Measurements from ENCODE around the gene CHMP1B.
"Not testable (repeated sequence)": the region's sequence is repeated elsewhere in the genome, so short reads cannot be mapped to it uniquely, and the experiment has no call there.

Gene CHMP1B

GRCh38 chr18:11839556-11839955 is 11.7 kb upstream of the CHMP1B start:
- DNase-seq: no peak

GRCh38 chr18:11840493-11840892 is 10.7 kb upstream of the CHMP1B start:
- DNase-seq: no peak

- DNase-seq: no peak
These were observed 8.7 kb upstream of the CHMP1B start for GRCh38 chr18:11842562-11842961.

GRCh38 chr18:11844436-11844835 is 6.8 kb upstream of the CHMP1B start:
- no peak for DNase-seq

GRCh38 chr18:11845654-11846053 is 5.6 kb upstream of the CHMP1B start:
- DNase-seq: no peak

GRCh38 chr18:11847811-11848210 is 3.4 kb upstream of the CHMP1B start:
- DNase-seq: no peak

GRCh38 chr18:11849279-11849678 is 1.9 kb upstream of the CHMP1B start:
- DNase-seq: no peak

GRCh38 chr18:11849841-11850634 is 1.2 kb upstream of the CHMP1B start:
- peak in 48 of 56 donors; percentile 6 to 73 (median 36) for DNase-seq

GRCh38 chr18:11850821-11851145 is 430 bp upstream of the CHMP1B start:
- DNase-seq: no peak

- DNase-seq: peak in 10 of 56 donors; percentile 4 to 38 (median 24)
These were observed 659 bp downstream of the CHMP1B start for GRCh38 chr18:11851806-11852337.

- DNase-seq: not testable (repeated sequence)
These were observed 3.3 kb downstream of the CHMP1B start for GRCh38 chr18:11854554-11854953.

GRCh38 chr18:11857177-11857887 is 6.1 kb downstream of the CHMP1B start:
- DNase-seq: peak in 33 of 56 donors; percentile 5 to 83 (median 39)

GRCh38 chr18:11859282-11859830 is 8.1 kb downstream of the CHMP1B start:
- DNase-seq: no peak

GRCh38 chr18:11859903-11860407 is 8.7 kb downstream of the CHMP1B start:
- no peak for DNase-seq

GRCh38 chr18:11860594-11861450 is 9.6 kb downstream of the CHMP1B start:
- DNase-seq: no peak

- no peak for DNase-seq
These were observed 10.5 kb downstream of the CHMP1B start for GRCh38 chr18:11861583-11862288.

GRCh38 chr18:11862468-11863137 is 11.4 kb downstream of the CHMP1B start:
- DNase-seq: no peak

GRCh38 chr18:11864471-11864870 is 13.3 kb downstream of the CHMP1B start:
- DNase-seq: no peak

- DNase-seq: no peak
These were observed 13.9 kb downstream of the CHMP1B start for GRCh38 chr18:11865071-11865470.

- DNase-seq: no peak
These were observed 15.1 kb downstream of the CHMP1B start for GRCh38 chr18:11866329-11866728.
